Retinal pigment epithelial cell (primary cell): Measurements from ENCODE around the gene MYLK3.

ENCODE experiments used
- DNase-seq: peaks from one replicate; pipeline ENCODE4 v3.0.0-alpha.2; 2010; ENCODE audit warnings: low read depth
- H3K4me3 ChIP-seq: 2 replicates; pipeline ENCODE4 v1.5.1; 2011; ENCODE audit warnings: mild to moderate bottlenecking, low read length, control low read depth, moderate library complexity
- TF ChIP-seq, protein P1 (sequence below): conservative IDR thresholded peaks from 2 replicates; pipeline ENCODE4 v1.5.1; 2011; ENCODE audit warnings: low read depth, low read length, control low read depth, inconsistent platforms

MYLK3 gene

DNA sequence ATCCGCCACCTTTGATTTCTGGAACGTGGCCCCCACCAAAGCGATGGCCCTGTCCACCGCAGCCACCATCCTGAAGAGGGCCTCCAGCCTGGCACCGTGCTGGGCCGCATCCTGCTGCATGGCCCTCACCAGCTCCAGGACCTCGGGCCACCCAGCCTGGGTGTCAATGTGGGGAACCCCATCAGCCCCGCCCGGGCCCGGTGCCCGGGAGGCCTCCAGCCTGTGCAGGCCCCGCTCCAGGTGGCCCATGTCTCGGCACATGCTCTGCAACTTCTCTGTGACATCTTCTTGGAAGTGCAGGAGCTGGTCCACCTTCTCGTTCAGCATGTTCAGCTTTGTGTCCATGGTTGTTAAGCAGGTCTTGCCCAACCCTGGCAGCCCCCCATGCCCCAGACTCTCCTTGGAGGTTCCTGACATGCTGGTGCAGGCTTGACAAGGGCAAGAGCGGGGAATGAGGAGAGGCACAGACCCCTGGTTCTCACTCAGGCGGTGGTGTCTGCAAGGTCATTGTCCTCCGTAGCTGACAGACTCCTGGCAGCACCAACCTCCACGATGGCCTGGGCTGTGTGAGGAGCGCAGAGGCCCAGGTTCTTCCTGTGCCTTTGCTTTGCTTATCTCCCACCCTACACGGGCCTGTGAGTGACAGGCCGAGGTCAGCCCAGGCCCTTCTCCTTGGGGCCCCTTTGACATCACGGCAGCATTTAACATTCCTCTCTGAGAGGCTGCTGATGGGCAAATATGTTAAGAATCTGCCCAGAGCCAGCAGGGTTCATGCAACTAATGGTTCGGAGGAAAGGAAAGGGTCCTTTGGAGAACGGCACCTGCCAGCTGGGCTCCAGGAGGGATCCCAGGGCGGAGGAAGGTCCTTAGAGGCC is at the start of gene MYLK3:
TSS of gene MYLK3 (minus strand) at position 568 of the 875 bp plus-strand sequence. CDS start at position 417, 151 bp downstream.
- H3K4me3 ChIP-seq, result no peak within 1 kb of the TSS
- peak; percentile 43 for DNase-seq
- TF ChIP-seq, protein P1, sequence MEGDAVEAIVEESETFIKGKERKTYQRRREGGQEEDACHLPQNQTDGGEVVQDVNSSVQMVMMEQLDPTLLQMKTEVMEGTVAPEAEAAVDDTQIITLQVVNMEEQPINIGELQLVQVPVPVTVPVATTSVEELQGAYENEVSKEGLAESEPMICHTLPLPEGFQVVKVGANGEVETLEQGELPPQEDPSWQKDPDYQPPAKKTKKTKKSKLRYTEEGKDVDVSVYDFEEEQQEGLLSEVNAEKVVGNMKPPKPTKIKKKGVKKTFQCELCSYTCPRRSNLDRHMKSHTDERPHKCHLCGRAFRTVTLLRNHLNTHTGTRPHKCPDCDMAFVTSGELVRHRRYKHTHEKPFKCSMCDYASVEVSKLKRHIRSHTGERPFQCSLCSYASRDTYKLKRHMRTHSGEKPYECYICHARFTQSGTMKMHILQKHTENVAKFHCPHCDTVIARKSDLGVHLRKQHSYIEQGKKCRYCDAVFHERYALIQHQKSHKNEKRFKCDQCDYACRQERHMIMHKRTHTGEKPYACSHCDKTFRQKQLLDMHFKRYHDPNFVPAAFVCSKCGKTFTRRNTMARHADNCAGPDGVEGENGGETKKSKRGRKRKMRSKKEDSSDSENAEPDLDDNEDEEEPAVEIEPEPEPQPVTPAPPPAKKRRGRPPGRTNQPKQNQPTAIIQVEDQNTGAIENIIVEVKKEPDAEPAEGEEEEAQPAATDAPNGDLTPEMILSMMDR, result no peak

GRCh38 chr16:46797501-46797900 is 49.4 kb upstream of the MYLK3 start:
- no peak overlapping the region for H3K4me3 ChIP-seq
- DNase-seq, result no peak
- TF ChIP-seq, protein P1, result no peak

DNA sequence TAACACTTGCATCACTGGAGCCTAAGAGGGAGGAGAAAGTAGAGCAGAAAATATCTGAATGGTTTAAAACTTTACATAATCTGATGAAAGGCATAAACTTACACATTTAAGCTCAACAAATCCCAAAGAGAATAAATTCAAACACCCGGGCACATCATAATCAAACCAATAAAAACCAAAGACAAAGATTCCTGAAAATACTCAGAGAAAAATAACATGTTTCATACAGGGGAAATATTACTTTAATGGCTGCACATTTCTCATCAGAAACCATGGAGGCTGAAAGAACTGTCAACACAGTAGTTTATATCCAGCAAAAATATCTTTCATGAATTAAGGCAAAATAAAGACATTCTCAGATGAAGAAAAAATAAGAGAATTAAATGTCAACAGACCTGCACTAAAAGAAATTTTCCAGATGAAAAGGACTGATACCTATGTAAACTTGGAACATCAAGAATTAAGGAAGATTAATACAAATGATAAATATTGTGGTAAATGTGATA is 48.7 kb upstream of the MYLK3 start:
- DNase-seq, result no peak
- TF ChIP-seq, protein P1, result no peak
- no peak overlapping the region for H3K4me3 ChIP-seq

GRCh38 chr16:46793841-46794240 is 45.7 kb upstream of the MYLK3 start:
- TF ChIP-seq, protein P1, result no peak
- DNase-seq, result no peak
- no peak overlapping the region for H3K4me3 ChIP-seq

GRCh38 chr16:46790599-46791270 is 42.6 kb upstream of the MYLK3 start:
- H3K4me3 ChIP-seq, result peak overlapping the region; percentile 65
- TF ChIP-seq, protein P1, result no peak
- DNase-seq, result no peak

DNA sequence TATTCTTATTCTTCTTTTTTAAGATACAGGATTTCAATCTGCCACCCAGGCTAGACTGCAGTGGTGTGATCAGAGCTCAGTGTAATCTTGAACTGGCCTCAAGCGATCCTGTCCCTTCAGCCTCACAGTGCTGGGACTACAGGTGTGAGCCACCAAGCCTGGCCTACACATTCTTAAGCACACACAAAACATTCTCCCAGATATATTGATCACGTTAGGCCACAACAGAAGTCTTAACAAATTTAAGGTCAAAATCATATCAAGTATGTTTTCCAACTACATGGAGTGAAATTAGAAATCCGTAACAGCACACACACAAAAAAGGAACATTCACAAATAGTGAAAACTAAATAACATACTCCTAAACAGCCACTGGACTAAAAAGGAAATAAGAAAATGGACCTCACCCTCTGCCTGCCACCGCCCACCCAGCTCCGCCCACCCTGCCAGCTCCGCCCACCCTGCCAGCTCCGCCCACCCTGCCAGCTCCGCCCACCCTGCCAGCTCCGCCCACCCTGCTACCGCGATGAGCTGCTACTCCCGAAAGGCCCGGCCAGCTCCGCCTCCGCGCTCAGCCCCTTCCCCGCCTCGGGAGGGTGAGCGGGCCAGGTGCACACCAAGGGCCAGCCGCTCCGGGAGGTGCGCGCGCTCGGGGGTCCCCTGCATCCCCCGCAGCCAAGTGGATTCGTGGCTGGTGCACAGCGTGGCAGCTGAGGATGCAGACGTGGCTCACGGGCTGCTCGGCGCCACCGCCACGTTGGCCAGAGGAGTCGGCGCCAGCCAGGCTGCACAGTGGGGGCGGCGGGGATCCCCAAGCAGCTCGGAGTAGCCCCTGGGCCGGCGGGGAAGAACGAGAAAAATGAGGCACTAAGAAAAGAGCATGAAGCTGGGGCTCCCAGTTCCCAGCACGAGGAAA is 41.6 kb upstream of the MYLK3 start:
- TF ChIP-seq, protein P1, result no peak
- DNase-seq, result no peak
- peak overlapping the region; percentile 65 for H3K4me3 ChIP-seq
